T-helper 22 cell (primary cell): Measurements from ENCODE around the gene CFAP91.
A peak's percentile ranks its signal among the peaks of the same experiment; 100 is the strongest.
"Not testable (repeated sequence)": the region's sequence is repeated elsewhere in the genome, so short reads cannot be mapped to it uniquely, and the experiment has no call there.

ENCODE experiments used
- DNase-seq: peaks from one replicate; pipeline ENCODE4 v3.0.0-alpha.2; 2020; ENCODE audit warnings: low read depth

Gene CFAP91

GRCh38 chr3:119677641-119677934 is 25.2 kb upstream of the CFAP91 start:
- DNase-seq = no peak

DNA sequence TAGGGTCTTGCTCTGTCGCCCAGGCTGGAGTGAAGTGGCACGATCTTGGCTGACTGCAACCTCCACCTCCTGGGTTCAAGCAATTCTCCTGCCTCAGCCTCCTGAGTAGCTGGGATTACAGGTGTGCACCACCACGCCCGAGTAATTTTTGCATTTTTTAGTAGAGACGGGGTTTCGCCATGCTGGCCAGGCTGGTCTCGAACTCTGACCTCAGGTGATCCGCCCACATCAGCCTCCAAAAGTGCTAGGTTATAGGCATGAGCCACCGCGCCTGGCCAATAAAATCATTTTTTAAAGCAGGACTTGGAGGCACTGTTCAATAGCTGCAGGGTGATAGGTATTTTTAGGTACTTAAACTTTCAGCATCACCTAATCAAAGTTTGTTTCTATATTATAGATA is 24.6 kb upstream of the CFAP91 start:
- not testable (repeated sequence) for DNase-seq

DNA sequence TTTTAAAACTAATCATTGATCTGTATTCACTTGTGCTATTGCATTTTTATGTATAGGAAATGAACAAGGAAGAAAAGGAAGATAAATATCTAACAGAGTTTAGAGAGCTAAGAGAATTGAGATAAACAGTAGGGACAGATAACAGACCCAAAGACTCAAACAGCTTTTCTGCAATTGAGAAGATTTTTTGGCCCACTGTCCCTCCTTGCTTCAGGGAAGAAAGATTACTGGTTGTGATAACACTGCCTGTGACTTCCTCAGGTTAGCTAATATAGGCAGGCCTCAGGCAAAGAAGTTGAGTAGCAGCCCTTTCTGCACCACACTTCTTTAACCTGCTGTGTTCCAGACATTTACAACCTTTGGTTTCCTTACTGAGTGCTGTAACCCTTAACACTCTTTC is 22.9 kb upstream of the CFAP91 start:
- no peak for DNase-seq

GRCh38 chr3:119681279-119681678 is 21.5 kb upstream of the CFAP91 start:
- DNase-seq = no peak

DNA sequence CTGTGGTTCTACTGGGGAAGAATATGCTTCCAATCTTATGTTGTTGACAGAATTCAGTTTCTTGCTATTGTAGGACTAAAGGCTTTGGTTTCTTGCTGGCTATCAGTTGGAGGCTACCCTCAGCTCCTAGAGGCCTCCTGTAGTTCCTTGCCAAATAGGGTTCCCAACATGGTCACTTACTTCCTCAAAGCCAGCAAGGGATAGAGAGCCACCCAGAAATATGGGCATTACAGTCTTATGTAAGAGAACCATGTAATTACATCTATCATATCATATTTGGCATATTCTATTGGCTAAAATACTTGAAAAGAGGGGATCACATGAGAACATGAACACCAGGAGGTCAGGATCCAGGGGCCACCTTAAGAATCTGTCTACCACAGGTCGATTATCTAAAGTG is 19.4 kb upstream of the CFAP91 start:
- no peak for DNase-seq

DNA sequence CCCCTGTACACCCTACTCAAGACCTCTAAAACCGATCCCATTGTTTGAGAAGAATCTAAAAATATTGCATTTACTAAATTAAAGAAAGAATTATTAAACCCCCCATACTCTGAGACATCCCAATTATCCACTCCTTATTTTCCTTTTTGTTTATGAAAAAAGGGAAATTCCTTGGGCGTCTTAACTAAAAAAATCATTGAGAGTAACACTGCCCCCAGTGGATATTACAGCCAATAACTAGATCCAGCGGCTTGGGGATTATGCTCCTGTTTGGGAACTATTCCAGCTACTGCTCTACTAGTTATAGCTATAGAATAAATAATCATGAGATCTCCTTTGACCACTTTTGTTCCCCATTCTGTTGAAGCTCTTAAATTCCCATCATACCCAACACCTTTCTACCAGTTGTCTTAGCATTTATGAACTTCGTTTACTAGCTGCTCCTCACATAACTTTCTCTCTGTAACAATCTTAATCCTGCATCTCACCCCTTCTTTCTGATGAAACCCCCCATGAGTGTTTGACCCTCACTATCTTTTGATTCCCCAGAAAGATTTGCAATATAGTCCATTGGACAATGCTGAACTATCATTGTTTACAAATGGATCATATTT is 12.7 kb upstream of the CFAP91 start:
- DNase-seq = no peak

- no peak for DNase-seq
Observed at GRCh38 chr3:119695480-119695879, 7.3 kb upstream of the CFAP91 start.

- DNase-seq = no peak
Observed at GRCh38 chr3:119697394-119697793, 5.4 kb upstream of the CFAP91 start.

- peak; percentile 18 for DNase-seq
Observed at GRCh38 chr3:119700269-119700919, 2.4 kb upstream of the CFAP91 start.

GRCh38 chr3:119700920-119701734 is 1.7 kb upstream of the CFAP91 start:
- DNase-seq = no peak

DNA sequence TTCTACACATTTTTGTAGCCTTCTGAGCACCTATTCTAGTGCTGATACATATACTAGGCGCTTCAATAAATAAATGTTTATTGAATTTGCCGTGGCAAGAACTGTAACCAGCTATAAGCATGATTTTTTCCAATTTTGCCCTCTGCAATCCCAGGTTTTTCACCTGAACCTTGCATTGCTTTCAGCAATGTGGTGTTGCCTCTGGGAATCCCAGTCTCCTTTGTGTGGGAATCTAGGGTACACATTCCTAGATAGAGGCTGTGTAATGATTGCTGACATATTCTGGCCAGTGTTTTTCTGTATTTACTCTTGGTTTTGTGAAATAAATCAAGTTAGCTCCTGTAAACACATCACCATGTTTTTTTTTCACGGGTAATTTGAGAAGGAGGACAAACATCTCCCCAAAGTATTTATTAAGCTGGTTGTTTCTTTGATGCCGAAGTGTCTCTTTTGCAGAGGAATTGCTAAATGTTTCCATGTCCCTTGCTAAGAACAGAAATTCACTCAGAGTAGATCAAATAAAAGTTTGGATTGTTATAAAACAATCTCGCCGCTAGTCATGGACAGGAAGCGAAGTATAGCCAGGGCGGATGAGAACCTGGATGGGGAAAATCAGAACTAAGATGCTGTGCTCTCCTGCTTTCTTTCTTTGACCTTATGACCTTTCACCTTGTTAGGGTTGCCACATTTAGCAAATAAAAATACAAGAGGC is 1.2 kb downstream of the CFAP91 start:
- no peak for DNase-seq

- DNase-seq = no peak
Observed at GRCh38 chr3:119715105-119715504, 12.3 kb downstream of the CFAP91 start.

- no peak for DNase-seq
Observed at GRCh38 chr3:119716998-119717397, 14.2 kb downstream of the CFAP91 start.

- no peak for DNase-seq
Observed at GRCh38 chr3:119717520-119717919, 14.7 kb downstream of the CFAP91 start.

GRCh38 chr3:119723022-119723421 is 20.2 kb downstream of the CFAP91 start:
- DNase-seq = no peak

- no peak for DNase-seq
Observed at GRCh38 chr3:119726909-119727308, 24.1 kb downstream of the CFAP91 start.

GRCh38 chr3:119729996-119730395 is 27.2 kb downstream of the CFAP91 start:
- no peak for DNase-seq

- no peak for DNase-seq
Observed at GRCh38 chr3:119731560-119732343, 28.9 kb downstream of the CFAP91 start.

DNA sequence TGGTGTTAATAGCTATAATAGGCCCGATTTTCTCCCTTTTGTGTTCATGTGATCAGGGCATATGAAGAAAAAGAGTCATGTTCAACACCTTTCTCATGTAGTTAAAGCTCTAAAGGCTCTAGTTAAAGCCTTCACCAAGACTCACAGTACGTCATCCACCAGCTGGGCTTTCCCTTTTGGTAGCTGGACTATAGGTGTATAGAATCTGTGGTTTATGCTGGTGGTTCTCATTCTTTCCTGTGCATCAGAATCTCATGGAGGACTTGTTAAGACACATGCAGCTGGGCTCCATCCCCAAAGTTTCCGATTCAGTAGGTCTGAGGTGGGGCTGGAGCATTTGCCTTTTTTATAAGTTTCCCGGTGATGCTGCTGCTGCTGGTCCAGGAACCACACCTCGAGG is 31.0 kb downstream of the CFAP91 start:
- DNase-seq = no peak

DNA sequence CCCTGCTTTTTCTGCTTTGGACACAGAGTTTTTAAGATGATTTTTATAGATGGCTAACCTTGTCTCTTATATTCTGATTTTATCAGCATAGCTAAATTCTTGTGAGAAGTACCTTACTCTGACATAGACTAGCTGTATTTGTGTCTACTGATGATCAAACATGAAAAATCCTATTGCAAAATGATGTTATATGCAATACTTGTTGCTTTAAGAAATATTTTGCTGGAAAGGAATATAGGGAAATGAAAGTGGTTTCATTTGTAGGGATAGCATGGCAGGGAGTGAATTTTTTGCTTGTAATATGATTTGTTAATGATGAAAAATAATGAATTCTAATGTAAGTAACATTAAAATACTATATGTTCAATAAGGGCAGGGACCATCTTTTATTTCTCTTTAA is 35.9 kb downstream of the CFAP91 start:
- no peak for DNase-seq

- DNase-seq = no peak
Observed at GRCh38 chr3:119741657-119742590, 39.1 kb downstream of the CFAP91 start.
